HG03103 (cell line): Measurements from ENCODE around the gene LCN15.
A peak's percentile ranks its signal among the peaks of the same experiment; 100 is the strongest.

Source experiments
- ATAC-seq: cut with Tn5 transposase; IDR thresholded peaks from one replicate; pipeline ENCODE4 v1.9.1; 2021; ENCODE audit warnings: low read depth; ENCODE audit not compliant: unreplicated experiment

LCN15 gene

DNA sequence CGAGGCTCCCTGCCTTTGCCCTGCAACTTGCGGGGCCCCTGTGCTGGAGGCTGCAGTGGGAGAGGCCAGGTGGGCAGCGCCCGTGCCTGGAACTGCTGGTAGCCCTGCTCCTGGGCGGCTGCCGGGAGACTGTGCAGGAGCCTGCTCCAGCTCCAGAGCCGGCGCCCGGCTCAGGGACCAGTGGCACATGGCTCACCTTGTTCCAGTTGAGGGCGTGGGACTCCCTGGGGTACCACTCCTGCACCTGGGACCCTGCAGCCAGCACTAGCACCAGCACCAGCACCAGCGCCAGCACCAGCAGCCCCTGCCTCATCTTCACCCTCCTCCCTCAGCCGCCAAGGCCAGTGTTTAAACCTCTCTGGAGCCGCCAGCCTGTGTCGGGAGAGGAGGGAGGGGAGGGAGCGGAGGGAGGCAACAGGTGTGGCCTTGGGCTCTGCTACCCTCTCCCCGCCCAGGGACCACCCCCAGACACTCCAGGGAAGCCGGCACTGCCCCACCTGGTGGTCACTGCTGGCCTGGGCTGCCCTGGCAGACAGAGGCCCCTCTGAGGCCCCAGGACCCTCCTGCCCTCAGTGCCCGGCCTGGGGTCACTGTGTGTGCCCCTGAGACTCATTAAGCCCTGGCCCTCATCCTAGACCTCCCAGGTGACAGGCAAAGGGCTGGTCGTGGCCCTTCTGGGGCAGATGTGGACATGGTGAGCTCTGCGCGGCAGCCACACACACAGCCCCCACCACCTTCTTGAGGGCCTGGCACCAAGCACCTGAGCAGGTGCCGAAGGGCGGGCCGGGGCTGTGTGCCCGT is 21.5 kb downstream of the LCN15 start, which contains the start of gene LCN10:
LCN10 (minus strand) TSS at position 350 of the 801 bp plus-strand sequence; CDS start at position 313, 37 bp downstream.
- ATAC-seq = no peak

- ATAC-seq = no peak
Observed at GRCh38 chr9:136741883-136742571, 22.3 kb downstream of the LCN15 start.

DNA sequence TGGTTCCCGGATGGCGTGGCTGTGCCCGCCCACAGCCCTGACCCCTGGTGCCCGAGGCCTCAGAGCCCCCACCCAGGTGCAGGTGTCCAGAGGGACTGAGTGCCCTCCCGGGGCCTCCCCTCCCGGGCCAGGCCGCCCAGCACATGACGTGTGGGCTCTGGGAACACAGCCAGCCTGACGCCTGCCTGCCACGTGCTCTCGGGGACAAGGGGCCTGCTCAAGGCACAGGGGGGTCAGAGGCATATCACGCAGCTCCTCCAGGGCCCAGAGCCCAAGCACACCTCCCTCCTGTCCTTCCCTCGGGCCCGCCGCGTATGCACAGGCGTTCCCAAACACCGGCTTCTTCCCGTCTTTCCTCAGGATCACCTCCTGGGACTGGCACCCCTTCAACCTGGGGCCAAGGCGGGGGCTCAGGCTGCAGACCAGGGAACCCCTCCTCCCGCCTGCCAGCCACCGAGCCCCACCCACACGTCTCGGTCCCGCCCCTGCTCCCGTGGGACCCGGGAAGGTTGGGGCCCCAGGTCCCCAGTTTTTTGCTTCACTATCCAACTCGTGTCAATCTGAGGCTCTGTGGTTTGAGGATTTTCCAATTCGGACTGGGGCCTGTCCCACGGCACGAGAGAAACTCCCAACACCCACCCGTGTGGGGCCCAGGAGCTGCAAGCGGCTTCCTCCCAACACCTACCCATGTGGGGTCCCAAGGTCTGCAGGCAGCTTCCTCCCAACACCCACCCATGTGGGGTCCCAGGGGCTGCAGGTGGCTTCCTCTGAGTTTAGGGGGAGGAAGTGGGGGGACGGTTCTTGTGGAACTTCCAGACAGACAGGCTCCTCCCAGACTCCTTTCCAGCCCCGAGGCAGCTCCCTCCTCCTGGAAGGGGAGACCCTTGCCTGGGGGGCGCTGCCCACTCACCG is 23.1 kb downstream of the LCN15 start:
- no peak for ATAC-seq

GRCh38 chr9:136740491-136740890 is 23.8 kb downstream of the LCN15 start:
- no peak for ATAC-seq

- ATAC-seq = no peak
Observed at GRCh38 chr9:136740069-136740468, 24.2 kb downstream of the LCN15 start.

GRCh38 chr9:136739509-136739908 is 24.8 kb downstream of the LCN15 start:
- no peak for ATAC-seq

DNA sequence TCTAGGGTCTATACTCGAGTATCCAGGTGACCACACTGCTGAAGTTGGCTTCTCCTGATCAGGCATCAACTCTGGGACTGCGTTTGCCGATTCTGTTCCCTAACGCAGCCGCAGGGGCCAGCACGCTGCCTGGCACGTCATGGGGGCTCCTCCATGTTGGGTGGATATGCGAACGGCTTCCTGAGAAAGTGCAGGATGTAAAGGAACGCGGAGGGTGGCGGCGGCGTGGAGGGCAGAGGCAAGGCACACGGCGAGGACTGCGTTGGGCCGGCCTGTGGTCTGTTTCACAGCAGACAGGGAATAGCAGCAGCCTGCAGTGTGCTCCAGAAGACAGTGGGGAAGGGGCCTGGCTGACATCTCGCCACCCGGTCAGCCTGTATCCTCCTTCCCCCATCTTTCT is 25.4 kb downstream of the LCN15 start:
- ATAC-seq = no peak

- no peak for ATAC-seq
Observed at GRCh38 chr9:136735812-136736480, 28.4 kb downstream of the LCN15 start.

GRCh38 chr9:136734837-136735496 is 29.4 kb downstream of the LCN15 start:
- no peak for ATAC-seq

DNA sequence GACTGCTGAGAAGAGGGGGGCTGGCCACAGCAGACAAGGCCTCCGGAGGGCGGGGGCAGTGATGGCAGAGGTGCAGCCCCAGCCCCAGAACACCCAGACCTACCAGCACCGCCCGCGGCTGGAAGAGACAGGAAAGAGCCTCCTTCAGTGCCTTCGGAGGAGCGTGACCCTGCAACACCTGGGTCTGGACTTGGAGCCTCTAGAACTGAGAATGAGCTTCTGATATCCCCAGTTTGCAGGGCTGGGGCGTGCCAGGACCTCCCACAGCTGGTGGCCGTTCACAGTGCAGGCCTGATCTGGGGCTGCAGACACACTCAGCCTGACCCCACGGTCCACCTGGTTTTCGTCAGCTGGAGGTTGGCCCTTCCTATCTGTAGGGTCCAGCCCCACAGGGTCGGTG is 30.7 kb downstream of the LCN15 start:
- ATAC-seq = no peak

GRCh38 chr9:136732444-136733178 is 31.7 kb downstream of the LCN15 start:
- no peak for ATAC-seq

- no peak for ATAC-seq
Observed at GRCh38 chr9:136729926-136730325, 34.4 kb downstream of the LCN15 start.

DNA sequence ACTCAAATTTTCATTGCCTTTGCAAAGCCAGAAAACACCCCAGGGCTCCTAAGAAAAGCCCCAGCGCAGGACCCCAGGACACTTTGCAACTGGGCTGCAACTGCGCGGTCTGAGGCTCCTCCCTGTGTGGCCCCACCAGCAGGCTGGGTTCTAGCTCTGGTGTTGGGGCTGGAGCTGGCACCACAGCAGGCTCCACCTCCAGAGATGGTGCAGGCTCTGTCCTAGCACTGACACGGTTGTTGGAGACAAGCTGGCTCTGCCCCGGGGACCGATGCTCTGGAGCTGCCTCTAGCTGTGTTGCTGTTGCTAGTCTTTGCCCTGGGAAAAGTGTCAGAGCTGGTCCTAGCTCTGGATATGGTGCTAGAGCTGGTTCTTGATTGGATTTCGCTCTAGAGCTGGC is 35.2 kb downstream of the LCN15 start:
- no peak for ATAC-seq

GRCh38 chr9:136728548-136729123 is 35.7 kb downstream of the LCN15 start:
- ATAC-seq = no peak

GRCh38 chr9:136728080-136728547 is 36.2 kb downstream of the LCN15 start:
- ATAC-seq = peak; percentile 41

DNA sequence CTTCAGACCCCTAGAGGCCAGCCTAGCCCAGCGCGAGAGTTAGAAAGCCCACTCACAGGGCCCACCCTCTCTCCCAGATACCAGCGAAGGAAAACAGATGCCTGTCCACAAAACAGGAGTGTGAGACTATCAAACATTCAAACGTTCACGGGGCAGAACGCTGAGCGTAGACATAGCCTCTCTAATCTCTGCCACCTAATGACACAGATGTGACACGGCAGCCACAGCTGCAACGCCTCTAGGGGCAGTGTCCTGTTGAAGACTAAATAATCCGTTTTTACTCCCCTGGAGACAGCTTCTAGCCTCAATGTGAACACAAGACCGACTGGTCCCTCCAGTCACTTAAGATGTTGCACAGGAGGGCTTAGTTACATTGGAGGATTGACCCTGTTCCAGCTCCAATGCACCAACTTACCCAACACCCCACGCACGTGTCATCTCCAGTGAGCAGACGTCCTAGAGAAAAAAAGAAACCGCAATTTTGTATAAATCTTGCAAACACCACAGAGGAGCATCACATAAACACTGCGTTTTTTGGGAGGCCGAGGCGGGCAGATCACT is 37.6 kb downstream of the LCN15 start:
- no peak for ATAC-seq

DNA sequence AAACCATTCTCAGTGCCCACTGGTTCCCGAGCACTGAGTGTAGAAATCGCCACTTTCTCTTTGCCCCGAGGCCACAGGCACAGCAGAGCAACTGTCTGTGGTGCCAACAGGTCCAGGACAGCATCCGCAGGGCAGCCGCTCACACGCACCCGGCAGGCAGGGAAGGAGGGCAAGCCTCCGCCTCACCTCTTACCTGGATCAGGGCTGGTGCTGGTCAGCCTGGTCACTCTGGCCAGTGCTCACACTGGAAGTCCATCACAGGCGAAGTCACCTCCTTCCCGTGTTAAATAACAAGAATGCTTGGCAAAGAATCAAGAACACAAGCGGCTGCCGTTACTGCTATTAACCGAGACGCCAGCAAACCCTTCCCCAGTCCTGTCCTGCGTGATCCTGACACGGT is 38.2 kb downstream of the LCN15 start:
- ATAC-seq = no peak

DNA sequence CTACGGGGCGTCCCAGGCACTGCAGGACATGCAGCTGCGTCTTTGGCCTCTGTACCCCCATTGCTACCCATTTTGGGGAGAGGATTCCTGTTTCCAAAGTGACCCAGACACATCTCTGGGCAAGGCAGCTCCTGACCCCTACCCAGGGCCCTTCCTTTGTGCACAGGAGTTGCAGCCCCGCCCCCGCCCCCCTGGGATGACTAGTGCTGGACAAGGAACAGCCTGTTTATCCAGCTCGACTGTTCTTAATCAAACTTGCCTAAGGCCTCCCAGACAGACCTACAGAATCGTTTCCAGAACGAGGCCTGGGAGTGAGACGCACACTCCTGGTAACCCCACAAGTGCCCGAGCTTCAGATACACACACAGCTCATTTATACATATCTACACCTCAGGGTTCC is 38.7 kb downstream of the LCN15 start:
- no peak for ATAC-seq
